ENCODE data around the gene KCNMA1.

Gene KCNMA1

DNA sequence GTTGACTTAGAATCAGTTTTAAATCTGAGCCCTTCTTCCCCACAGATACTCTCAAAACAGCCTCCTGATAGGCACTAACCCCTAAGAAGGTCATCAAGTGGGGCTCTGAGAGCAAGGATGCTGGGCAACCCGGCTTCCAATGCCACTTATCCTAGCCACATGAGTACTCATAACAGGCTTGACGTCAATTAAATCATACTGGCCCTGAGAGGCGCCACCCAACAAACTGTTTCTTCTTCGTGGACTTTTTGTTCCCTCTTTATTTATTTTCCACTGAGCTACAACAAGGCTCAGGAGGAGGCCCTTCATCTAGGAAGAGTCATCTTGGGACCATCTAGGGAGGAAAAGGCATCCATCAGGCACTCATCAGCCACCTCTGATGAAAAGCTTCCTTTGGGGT, 255.9 kb downstream of the KCNMA1 start:
- TF ChIP-seq, protein P1, sequence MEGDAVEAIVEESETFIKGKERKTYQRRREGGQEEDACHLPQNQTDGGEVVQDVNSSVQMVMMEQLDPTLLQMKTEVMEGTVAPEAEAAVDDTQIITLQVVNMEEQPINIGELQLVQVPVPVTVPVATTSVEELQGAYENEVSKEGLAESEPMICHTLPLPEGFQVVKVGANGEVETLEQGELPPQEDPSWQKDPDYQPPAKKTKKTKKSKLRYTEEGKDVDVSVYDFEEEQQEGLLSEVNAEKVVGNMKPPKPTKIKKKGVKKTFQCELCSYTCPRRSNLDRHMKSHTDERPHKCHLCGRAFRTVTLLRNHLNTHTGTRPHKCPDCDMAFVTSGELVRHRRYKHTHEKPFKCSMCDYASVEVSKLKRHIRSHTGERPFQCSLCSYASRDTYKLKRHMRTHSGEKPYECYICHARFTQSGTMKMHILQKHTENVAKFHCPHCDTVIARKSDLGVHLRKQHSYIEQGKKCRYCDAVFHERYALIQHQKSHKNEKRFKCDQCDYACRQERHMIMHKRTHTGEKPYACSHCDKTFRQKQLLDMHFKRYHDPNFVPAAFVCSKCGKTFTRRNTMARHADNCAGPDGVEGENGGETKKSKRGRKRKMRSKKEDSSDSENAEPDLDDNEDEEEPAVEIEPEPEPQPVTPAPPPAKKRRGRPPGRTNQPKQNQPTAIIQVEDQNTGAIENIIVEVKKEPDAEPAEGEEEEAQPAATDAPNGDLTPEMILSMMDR (IDR thresholded peaks at IDR 0.05; ENCODE audit: insufficient read depth, low read depth, low read length, missing control alignments): no peak
- no peak overlapping the region for H3K4me3 ChIP-seq (ENCODE audit: low read depth, low read length)
- DNase-seq (ENCODE audit: low read depth): no peak

- TF ChIP-seq, protein P1 (IDR thresholded peaks at IDR 0.05; ENCODE audit: insufficient read depth, low read depth, low read length, missing control alignments): no peak
- no peak overlapping the region for H3K4me3 ChIP-seq (ENCODE audit: low read depth, low read length)
- no peak for DNase-seq (ENCODE audit: low read depth)
Observed at GRCh38 chr10:77380723-77381122, 256.9 kb downstream of the KCNMA1 start.

GRCh38 chr10:77380191-77380590, 257.4 kb downstream of the KCNMA1 start:
- TF ChIP-seq, protein P1 (IDR thresholded peaks at IDR 0.05; ENCODE audit: insufficient read depth, low read depth, low read length, missing control alignments): no peak
- DNase-seq (ENCODE audit: low read depth): no peak
- no peak overlapping the region for H3K4me3 ChIP-seq (ENCODE audit: low read depth, low read length)

DNA sequence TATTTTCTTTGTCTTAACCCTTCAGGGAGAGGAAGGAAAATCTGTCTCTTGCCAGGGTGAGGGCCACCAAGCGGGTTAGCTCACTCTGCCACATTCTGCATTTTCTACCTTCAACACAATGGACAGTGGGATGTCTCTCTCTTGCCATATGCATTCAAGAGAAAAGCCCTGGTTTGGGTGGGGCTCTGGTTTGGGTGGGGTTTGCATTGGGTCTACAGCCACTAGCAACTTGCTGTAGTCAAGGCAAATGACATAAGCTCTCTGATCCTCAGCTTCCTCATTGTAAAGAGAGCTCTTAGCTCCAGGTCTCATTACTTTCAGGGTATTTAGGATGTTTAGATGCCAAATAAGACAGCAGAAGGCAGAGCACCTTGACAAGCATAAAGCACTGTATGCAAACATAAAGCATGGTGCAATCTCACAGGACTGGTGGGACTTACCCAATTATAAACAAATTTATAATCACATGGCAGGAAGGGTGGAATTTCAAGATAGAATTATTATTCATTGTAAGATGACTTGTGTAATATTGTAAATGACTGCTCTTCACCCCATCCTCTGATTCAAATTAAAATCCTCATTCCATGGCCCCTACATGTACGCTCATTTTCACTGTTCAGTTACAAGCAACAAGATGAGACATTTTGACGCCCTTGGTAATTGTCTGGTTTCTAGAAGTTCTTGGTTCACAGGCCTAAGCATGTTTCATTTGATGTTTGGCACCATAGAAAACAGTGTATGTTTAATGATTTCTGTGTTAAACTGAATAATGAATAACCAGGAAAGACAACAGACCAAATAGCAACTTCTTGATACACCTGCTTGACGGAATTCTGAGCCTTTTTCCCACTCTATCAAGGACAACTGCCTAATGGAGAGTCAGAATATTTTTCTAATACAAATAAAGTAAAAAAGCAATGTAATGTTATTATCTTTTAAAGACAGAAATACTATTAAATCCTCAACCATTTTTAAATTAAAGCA, 258.9 kb downstream of the KCNMA1 start:
- H3K4me3 ChIP-seq (ENCODE audit: low read depth, low read length): no peak overlapping the region
- TF ChIP-seq, protein P1 (IDR thresholded peaks at IDR 0.05; ENCODE audit: insufficient read depth, low read depth, low read length, missing control alignments): no peak
- DNase-seq (ENCODE audit: low read depth): no peak

DNA sequence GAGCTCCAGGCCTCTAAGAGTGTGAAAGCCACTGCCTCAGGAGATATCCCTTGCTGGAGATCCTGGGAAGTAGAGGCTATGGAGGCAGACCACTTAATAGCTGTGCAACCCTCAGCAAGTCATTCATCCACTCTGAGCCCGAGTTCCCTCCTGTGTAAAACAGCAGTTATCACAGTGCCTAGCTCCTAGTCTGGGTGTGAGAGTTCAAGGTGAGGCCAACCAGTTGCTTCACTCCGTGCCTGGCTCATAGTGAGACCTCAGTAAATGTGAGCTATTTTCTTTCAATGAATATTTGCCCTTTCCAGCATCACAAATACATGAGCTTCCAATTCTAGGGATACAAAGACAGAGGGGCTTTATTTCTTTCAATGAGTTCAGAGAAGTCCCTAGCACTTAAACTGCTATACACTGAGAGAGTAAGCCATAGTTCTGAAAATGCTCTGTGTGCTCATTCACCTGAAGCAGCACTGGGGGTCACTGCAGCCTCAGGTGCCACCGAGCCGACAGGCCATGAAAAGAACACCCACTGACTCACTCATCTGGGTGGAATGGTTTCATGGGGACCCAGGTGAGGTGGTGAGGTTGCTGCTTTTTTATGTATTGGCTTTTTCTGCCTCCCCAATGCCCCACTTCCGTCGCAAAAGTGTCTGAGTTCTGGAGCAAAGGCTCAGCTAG, 259.8 kb downstream of the KCNMA1 start:
- no peak overlapping the region for H3K4me3 ChIP-seq (ENCODE audit: low read depth, low read length)
- no peak for DNase-seq (ENCODE audit: low read depth)
- TF ChIP-seq, protein P1 (IDR thresholded peaks at IDR 0.05; ENCODE audit: insufficient read depth, low read depth, low read length, missing control alignments): no peak

DNA sequence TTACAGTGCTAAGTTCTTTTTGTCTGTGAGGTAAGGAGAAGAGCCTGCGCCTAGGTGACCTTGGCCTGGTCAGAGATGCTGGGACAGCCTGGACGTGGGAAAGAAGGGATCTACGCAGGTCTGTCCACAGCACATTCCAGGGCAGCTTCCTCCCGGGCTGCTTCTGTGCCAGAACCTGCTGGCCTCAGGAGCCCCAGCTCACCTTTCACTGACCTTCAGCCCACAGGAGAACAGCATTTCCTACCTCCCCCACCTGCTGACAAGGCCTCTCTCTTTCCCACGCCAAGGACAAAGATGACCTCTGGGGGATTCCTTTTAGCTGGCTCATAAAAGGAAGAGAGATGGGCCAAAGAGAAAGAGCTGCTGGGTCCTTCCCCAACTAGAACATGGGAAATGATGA, 260.6 kb downstream of the KCNMA1 start:
- no peak overlapping the region for H3K4me3 ChIP-seq (ENCODE audit: low read depth, low read length)
- DNase-seq (ENCODE audit: low read depth): no peak
- TF ChIP-seq, protein P1 (IDR thresholded peaks at IDR 0.05; ENCODE audit: insufficient read depth, low read depth, low read length, missing control alignments): no peak

Measured in GM12865 (cell line).